LNCAP (cell line): Measurements from ENCODE around the gene CSMD2.

Experiments
- TF ChIP-seq, protein P1 (sequence below): fragments of 450-650 bp; IDR thresholded peaks from 2 replicates; pipeline ENCODE4 v1.5.1; 2017; ENCODE audit warnings: mild to moderate bottlenecking

The CSMD2 gene

DNA sequence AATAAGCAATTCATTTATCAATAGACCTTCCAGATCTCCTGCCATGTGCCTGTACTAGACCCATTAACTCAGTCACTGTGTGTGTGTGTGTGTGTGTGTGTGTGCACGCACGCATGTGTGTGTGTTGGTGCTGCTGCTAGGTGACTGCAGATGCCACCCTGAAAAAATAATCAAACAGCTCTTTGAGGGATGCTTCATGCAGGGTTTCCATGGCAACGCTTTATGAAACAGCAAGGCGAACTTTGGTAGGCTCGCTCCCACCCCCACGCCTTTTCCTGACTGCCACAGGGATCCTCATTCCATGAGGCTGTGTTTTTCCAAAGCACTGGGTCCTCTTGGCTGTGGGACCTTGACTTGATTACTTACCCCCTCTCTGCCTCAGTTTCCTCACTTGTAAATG is 207.2 kb downstream of the CSMD2 start:
- TF ChIP-seq, protein P1, sequence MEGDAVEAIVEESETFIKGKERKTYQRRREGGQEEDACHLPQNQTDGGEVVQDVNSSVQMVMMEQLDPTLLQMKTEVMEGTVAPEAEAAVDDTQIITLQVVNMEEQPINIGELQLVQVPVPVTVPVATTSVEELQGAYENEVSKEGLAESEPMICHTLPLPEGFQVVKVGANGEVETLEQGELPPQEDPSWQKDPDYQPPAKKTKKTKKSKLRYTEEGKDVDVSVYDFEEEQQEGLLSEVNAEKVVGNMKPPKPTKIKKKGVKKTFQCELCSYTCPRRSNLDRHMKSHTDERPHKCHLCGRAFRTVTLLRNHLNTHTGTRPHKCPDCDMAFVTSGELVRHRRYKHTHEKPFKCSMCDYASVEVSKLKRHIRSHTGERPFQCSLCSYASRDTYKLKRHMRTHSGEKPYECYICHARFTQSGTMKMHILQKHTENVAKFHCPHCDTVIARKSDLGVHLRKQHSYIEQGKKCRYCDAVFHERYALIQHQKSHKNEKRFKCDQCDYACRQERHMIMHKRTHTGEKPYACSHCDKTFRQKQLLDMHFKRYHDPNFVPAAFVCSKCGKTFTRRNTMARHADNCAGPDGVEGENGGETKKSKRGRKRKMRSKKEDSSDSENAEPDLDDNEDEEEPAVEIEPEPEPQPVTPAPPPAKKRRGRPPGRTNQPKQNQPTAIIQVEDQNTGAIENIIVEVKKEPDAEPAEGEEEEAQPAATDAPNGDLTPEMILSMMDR = no peak

DNA sequence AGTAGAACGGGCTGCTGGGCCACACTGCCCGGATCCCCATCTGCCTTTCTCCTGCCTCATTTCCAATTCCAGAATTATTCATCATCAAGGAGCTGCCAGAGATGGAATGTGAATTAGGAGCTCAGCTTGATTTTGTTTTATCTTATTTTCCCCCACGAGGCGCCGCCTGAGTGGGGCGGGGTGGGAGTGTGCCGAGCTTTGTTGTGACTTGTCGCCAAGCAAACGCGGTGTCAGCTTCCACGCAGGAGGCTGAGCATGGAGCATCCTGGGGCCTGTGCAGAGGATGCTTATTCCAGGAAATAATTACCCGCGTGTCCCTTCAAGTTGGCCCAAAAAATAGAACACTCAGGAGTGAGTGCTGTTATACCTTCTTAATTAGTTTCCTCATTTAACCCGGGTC is 209.9 kb downstream of the CSMD2 start:
- TF ChIP-seq, protein P1 = no peak

DNA sequence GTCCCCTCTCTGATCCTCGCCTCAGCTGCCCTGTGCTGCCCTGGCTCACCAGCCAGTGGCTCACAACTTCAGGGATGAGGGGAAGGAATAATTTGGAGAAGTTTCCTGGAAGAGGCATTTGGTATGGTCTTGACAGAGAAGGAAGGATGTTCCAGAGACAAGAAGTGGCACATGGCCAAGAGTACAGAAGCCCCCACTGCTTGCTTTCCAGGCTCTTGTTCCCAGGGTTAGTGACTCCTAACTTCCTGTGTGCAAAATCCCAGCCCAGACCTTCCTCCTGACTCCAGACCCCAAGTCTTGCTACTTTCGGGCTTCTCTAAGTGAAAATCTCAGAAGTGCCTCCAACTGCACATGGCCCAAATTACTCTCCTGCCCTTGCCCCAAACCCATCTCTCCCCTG is 215.5 kb downstream of the CSMD2 start:
- TF ChIP-seq, protein P1 = no peak

DNA sequence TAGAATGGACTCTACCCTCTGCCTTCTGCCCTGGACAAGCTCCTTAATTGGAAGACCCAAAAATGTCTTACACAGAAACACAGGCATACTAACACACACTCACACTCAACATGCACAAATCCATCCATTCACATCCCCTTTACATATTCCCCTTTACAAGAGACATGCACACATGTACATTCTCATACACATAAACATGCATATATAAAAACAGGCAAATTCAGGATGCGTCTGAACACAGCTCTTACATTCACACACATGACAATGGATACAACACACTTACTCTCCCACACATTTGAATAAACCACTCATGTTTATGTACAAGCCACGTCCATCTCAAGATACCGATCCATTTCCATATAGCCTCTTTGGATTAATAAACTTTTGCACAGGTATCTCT is 216.7 kb downstream of the CSMD2 start:
- TF ChIP-seq, protein P1 = no peak

DNA sequence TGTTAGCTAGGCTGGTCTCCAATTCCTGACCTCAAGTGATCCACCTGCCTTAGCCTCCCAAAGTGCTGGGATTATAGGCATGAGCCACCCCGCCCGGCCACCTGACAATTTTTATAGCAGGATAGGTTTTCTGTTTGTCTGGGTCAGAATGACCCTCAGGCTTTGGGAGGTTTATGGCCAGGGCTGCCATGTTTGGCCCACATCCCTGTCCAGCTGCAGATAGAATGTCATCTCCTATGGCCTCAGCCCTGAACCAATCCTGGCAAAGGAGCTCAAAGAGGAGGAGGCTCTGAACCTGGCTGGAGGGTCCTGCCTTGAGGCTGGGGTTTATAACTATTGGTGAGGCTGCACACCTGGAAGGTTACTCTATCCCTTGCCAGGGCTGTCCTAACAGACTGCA is 218.2 kb downstream of the CSMD2 start:
- TF ChIP-seq, protein P1 = no peak

DNA sequence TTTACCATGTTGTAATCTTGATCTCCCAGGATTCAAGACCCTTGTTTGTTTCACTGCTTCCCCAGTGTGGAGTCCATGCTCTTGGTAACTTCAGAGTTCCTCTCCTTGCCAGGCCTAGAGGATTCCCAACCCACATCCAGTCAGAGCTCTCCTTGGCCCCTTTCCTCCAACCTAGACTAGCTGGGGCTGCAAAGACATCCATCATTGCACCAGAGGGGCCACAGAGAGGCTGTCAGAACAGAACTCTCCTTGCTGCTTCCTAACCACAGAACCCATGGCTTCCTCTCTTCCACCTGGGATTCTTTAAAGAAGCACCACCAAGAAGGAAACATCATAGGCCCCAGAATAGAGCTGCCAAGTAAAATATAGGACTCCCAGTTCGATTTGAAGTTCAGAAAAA is 220.2 kb downstream of the CSMD2 start:
- TF ChIP-seq, protein P1 = no peak

DNA sequence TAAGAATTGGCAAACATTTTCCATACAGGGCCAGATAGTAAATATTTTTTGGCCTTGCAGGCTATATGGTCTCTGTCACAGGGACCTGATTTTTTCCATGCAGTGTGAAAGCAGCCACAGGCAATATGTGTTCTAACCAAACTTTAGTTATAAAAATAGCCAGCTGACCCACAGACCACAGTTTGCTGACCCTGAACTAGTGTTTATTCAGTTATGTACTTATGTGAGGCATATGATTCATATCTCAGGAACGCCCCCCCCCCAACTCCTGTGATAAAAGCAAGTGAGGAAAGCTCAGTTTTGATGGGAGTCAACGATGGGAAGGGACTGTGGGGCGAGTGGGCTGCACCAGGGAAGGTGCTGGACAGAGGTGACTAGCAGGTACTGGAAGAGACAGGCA is 221.1 kb downstream of the CSMD2 start:
- TF ChIP-seq, protein P1 = no peak

DNA sequence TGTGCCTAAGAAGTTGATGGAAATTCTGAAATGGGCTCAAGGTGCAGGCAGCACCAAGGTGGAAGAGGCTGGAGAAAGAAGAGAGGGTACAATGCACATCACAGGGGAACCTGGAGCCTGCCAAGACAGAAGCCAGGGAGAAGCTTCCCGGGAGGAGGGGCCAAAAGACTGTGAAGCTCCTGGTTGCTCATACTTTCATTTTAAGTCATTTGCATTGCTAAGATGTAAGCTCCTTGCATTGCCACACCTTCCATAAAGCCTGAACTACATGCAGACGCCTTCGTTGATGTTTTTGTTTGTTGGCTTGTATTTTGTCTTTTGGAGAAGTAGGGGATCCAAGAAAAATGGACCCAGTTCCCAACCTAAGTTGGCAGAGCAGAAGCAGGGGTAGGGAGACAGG is 232.2 kb downstream of the CSMD2 start:
- TF ChIP-seq, protein P1 = no peak
